Measurements from ENCODE around the gene VSTM4. TPM values are rescaled to one million over a fixed set of nuclear protein-coding genes. Genes with fewer than 3 reads are reported as not detected.

The VSTM4 gene
- total and polyA plus RNA-seq, 9 of the 15 experiments (the other 6 are each of a cell fraction or from before 2014, with no cell fraction given) = 1.0 to 7.9 (median 3.0) TPM

- no peak for TF ChIP-seq TRIM25 (IDR thresholded peaks at IDR 0.05; ENCODE audit: borderline replicate concordance)
- no peak for TF ChIP-seq ZC3H11A (IDR thresholded peaks at IDR 0.05; ENCODE audit: low read depth, low read length)
- TF ChIP-seq, protein P1, sequence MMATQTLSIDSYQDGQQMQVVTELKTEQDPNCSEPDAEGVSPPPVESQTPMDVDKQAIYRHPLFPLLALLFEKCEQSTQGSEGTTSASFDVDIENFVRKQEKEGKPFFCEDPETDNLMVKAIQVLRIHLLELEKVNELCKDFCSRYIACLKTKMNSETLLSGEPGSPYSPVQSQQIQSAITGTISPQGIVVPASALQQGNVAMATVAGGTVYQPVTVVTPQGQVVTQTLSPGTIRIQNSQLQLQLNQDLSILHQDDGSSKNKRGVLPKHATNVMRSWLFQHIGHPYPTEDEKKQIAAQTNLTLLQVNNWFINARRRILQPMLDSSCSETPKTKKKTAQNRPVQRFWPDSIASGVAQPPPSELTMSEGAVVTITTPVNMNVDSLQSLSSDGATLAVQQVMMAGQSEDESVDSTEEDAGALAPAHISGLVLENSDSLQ (IDR thresholded peaks at IDR 0.05) = peak; percentile 70
- TF ChIP-seq NR2C2 (CRISPR knock-in tag; IDR thresholded peaks at IDR 0.05) = 0 out of 2 replicates have a peak, but pooled peaks have one; percentile 14
- TF ChIP-seq NR2C2 (tag; IDR thresholded peaks at IDR 0.05) = peak; percentile 32; the same call in 1 of the 2 replicates
- 0 out of 2 replicates have a peak, but pooled peaks have one; percentile 32 for TF ChIP-seq ZNF766 (CRISPR knock-in tag; conservative IDR thresholded peaks at IDR 0.05)
- no peak for TF ChIP-seq HMGN3 (IDR thresholded peaks at IDR 0.05; ENCODE audit: borderline replicate concordance, extremely low read depth, insufficient read length, low read depth, low read length)
- TF ChIP-seq HSF4 (CRISPR knock-in tag; IDR thresholded peaks at IDR 0.05; ENCODE audit: borderline replicate concordance) = no peak
- TF ChIP-seq KLF1 (tag; IDR thresholded peaks at IDR 0.05) = no peak
- TF ChIP-seq, protein P2, sequence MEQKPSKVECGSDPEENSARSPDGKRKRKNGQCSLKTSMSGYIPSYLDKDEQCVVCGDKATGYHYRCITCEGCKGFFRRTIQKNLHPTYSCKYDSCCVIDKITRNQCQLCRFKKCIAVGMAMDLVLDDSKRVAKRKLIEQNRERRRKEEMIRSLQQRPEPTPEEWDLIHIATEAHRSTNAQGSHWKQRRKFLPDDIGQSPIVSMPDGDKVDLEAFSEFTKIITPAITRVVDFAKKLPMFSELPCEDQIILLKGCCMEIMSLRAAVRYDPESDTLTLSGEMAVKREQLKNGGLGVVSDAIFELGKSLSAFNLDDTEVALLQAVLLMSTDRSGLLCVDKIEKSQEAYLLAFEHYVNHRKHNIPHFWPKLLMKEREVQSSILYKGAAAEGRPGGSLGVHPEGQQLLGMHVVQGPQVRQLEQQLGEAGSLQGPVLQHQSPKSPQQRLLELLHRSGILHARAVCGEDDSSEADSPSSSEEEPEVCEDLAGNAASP (IDR thresholded peaks at IDR 0.05) = no peak
- TF ChIP-seq MEF2A (IDR thresholded peaks at IDR 0.05; ENCODE audit: control insufficient read depth, low read depth, low read length) = no peak
- TF ChIP-seq DNMT1 (IDR thresholded peaks at IDR 0.05) = no peak
- peak; percentile 95 for TF ChIP-seq CEBPB (tag; IDR thresholded peaks at IDR 0.05)
- no peak for TF ChIP-seq RBM22 (IDR thresholded peaks at IDR 0.05; ENCODE audit: low read depth, low read length, poor library complexity, severe bottlenecking)
- TF ChIP-seq MAFK (IDR thresholded peaks at IDR 0.05; ENCODE audit: low read length) = peak; percentile 69
- TF ChIP-seq HDAC1 (IDR thresholded peaks at IDR 0.05) = peak in 1 of 2 experiments; percentile 73; a peak in 1 of 4 replicates
- no peak for TF ChIP-seq PRPF4 (IDR thresholded peaks at IDR 0.05; ENCODE audit: insufficient read depth, low read depth, low read length, poor library complexity, severe bottlenecking)
- peak; percentile 83 for TF ChIP-seq SPI1 (IDR thresholded peaks at IDR 0.05; ENCODE audit: borderline replicate concordance, low read depth, low read length)
- TF ChIP-seq, protein P3, sequence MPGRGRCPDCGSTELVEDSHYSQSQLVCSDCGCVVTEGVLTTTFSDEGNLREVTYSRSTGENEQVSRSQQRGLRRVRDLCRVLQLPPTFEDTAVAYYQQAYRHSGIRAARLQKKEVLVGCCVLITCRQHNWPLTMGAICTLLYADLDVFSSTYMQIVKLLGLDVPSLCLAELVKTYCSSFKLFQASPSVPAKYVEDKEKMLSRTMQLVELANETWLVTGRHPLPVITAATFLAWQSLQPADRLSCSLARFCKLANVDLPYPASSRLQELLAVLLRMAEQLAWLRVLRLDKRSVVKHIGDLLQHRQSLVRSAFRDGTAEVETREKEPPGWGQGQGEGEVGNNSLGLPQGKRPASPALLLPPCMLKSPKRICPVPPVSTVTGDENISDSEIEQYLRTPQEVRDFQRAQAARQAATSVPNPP (IDR thresholded peaks at IDR 0.05; ENCODE audit: borderline replicate concordance, insufficient read depth, insufficient read length) = no peak
- TF ChIP-seq, protein P4, sequence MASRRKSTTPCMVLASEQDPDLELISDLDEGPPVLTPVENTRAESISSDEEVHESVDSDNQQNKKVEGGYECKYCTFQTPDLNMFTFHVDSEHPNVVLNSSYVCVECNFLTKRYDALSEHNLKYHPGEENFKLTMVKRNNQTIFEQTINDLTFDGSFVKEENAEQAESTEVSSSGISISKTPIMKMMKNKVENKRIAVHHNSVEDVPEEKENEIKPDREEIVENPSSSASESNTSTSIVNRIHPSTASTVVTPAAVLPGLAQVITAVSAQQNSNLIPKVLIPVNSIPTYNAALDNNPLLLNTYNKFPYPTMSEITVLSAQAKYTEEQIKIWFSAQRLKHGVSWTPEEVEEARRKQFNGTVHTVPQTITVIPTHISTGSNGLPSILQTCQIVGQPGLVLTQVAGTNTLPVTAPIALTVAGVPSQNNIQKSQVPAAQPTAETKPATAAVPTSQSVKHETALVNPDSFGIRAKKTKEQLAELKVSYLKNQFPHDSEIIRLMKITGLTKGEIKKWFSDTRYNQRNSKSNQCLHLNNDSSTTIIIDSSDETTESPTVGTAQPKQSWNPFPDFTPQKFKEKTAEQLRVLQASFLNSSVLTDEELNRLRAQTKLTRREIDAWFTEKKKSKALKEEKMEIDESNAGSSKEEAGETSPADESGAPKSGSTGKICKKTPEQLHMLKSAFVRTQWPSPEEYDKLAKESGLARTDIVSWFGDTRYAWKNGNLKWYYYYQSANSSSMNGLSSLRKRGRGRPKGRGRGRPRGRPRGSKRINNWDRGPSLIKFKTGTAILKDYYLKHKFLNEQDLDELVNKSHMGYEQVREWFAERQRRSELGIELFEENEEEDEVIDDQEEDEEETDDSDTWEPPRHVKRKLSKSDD (conservative IDR thresholded peaks at IDR 0.05; ENCODE audit: low read length) = no peak
Observed at GRCh38 chr10:49161411-49161997, 46.2 kb upstream of the VSTM4 start (continued).
